Skeletal muscle cell (primary cell): ENCODE results near the gene MYH7.
"Not testable (repeated sequence)": the region's sequence is repeated elsewhere in the genome, so short reads cannot be mapped to it uniquely, and the experiment has no call there.

Experiments used
- DNase-seq: peaks from one replicate; pipeline ENCODE4 v3.0.0-alpha.2; 2010; ENCODE audit warnings: low read depth
- H3K4me3 ChIP-seq: 2 replicates; pipeline ENCODE4 v1.5.1; 2011; ENCODE audit warnings: low read depth, mild to moderate bottlenecking, control low read depth, low read length, moderate library complexity

MYH7 gene

DNA sequence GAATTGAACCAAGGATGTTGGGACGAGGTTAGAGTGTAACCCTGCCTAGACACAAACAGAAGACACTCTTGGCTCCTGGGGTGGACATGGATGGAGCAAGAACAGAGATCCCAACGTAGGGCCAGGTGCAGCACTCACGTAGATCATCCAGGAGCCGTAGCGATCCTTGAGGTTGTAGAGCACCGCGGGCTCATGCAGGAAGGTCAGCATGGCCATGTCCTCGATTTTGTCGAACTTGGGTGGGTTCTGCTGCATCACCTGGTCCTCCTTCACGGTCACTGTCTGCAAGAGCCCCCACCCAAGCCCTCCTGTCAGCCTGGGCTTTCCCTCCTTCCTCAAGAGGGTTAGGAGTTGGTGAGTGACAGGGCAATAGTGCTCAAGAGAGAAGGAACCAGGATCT, 2.5 kb downstream of the MYH7 start:
- no peak overlapping the region for H3K4me3 ChIP-seq
- no peak for DNase-seq

DNA sequence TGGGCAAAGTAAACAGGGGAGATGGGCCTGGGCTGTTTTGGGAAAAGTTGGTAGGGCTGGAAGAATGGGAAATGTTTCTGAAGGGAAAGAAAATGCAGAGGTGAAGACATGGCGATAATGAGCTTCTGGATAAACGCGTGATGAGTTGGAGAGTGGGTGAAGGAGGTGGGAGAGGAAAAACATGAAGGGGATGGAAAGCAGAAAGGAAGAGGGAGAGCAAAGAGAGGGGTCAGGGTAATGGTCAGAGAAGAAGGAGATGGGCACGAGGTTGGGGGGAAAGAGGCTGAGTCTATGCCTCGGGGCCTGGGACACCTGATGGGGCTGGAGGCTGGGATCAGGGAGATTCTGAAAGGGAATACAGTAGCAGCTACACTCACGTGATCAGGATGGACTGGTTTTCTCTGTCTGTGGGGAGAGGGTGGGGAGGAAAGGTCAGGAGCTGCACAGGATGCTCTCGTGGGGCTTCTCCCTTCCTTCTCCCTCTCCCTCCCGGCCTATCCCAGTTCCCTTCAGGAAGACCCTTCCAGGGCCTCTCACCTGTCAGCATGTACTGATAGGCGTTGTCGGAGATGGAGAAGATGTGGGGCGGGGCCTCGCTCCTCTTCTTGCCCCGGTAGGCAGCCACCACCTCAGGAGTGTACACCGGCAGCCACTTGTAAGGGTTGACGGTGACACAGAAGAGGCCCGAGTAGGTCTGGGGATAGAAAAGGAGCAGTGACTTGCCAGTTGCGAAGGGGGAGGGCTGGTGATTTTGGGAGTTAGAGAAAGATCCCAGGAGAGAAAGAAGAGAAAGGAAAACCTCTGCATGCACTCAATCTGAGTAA, 3.1 kb downstream of the MYH7 start:
- no peak for DNase-seq
- no peak overlapping the region for H3K4me3 ChIP-seq

DNA sequence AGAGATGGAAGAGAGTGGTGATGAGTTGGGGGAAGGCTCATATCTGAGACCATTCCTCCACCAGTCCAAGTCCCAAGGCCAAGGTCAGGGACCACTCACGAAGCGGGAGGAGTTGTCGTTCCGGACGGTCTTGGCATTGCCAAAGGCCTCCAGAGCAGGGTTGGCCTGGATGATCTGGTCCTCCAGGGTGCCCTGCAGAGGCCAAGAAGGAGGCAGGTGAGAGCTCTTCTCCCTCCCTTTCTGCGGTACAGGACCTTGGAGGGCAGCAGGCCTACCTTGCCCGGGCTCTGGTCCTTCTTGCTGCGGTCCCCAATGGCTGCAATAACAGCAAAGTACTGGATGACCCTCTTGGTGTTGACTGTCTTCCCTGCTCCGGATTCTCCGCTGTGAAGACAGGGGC, 4.0 kb downstream of the MYH7 start:
- no peak for DNase-seq
- H3K4me3 ChIP-seq = no peak overlapping the region

DNA sequence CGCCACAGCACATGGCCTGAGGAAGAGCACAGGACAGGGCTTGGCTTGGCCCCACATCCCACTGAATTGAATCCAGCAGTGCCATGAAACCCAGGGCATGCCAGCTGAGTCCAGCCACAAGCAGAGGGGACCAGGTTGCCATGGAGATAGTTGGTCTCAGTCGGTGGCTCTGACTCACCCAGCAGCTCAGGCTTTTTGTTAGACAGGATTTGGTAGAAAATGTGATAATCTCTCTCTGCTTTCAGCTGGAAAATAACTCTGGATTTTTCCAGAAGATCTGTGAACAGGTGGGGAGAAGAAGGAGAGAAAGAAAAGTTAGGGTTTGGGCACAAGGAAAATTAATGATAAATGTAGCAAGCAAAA, 4.8 kb downstream of the MYH7 start:
- no peak overlapping the region for H3K4me3 ChIP-seq
- no peak for DNase-seq

DNA sequence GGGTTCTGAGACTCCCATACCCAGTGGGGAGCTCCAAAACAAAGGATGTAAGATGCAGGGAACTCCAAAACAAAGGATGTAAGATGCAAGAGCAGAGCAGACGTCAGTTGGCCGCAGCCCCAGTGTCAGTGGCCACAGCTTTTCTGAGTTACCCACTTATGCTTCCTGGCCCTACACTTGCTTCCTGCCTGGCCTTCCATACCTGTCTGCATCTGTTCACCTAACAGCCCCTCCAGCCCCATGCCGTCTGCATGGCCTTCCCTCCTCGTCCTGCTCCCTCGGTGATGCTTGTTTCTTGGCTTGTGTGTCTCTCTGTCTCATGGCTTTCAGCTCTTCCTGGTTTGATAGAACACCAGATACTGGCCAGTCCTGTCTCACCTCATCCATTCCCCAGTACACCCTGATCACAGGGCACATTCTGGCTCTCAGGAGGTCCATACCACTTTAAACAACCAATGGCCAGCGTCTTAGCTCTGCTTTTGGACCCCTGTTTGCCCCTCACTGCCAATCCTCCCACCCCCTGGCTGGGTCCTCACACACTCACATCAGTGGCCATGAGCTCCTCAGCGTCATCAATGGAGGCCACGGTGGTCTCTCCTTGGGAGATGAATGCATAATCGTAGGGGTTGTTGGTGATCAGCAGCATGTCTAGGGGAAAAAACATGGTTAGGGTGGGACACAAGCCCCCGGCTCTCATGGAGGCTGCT, 5.3 kb downstream of the MYH7 start:
- no peak overlapping the region for H3K4me3 ChIP-seq
- no peak for DNase-seq

DNA sequence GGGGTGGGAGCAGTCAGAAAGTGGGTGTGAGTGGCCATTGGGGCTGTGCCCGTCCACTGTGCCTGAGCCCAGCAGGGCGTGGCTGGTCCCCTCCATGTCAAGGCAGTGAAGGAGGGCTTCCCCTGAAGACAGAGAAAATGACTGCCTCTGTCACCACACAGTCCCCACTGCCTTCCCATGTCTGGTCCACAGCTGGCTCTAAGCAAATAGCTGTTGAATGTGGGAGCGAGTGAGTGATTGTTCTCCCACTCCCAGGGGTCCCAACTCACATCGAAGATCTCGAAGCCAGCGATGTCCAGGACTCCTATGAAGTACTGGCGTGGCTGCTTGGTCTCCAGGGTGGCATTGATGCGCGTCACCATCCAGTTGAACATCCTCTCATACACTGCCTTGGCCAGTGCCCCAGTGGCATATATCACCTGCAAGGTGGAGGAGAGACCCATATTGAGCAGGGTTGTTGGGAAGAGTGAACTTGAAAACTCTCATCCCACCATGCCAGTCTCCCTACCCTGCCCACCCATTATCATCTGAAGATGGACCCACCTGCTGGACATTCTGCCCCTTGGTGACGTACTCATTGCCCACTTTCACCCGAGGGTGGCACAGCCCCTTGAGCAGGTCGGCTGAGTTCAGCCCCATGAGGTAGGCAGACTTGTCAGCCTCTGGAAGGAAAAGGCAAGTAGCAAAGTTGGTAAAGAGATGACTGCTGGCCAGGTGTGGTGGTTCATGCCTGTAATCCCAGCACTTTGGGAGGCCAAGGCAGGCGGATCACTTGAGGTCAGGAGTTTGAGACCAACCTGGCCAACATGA, 6.6 kb downstream of the MYH7 start:
- no peak for DNase-seq

DNA sequence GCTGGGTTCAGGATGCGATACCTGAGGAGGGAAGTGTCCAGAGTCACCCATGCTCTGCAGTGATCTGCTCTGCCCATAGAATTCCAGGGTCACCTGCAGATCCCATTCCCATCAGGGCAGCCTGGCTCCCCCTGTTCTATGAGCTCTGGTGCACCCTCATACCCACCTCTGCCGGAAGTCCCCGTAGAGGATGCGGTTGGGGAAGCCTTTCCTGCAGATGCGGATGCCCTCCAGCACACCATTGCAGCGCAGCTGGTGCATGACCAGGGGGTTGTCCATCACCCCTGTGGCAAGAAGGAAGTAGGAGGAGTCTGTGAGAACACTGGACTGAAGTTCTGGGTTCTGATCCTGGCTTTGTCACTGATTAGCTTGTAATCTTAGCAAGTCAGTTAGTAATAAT, 9.7 kb downstream of the MYH7 start:
- not testable (repeated sequence) for H3K4me3 ChIP-seq, DNase-seq

More for the DNA sequence above, 6.6 kb downstream of the MYH7 start:
- no peak overlapping the region for H3K4me3 ChIP-seq

DNA sequence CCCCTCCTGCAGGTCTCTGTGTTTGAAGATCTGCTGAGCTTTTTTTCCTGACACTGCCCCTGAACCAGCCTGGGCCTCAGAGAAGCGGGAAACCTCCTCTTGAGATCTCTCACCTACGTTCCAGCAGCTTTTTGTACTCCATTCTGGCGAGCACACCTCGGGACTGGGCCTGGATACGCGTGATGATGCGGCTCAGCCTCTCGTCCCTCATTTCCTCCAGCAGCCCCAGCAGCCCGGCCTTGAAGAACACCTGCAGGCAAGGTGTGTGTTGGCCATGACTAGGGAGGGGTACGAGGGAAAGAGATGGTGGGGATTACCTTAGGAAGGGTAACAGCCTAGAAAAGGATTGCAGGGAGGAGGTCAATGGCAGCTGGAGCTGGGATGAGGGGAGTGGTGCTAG, 10.3 kb downstream of the MYH7 start:
- no peak for DNase-seq
- no peak overlapping the region for H3K4me3 ChIP-seq

DNA sequence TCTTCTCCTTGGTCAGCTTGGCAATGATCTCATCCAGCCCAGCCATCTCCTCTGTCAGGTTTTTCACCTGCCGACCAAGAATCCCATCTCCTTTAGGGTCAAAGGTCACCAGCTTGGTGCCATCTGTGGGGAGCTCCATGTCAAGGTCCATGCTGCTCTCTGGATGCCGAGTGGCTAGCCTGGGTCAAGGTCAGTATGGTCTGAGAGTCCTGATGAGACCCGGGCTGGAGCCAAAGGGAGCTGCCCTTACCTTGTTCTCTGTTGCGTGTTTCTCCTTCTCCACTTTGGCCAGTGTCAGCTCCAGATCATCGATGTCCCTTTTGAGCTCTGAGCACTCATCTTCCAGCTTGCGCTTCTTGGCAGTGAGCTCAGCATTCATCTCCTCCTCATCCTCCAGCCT, 11.8 kb downstream of the MYH7 start:
- no peak overlapping the region for H3K4me3 ChIP-seq
- no peak for DNase-seq

DNA sequence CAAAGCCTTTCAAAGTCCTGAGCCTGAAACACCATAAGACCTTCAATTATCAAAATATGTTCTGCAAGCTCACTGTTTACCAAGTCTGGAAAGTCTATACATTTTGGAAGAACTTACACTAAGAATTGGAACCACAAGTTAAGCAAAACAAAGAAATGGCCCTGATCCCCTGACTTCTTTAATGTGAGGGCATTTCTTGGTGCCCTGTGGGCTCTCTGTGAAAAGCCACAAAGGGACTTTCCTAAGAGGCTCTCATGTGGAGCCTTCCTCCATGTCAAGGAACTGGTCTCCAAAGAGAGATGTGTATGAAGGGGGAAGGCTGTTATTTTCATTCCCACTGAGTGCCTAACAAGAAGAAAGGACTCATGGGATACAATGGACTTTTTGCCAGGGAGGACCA, 13.9 kb downstream of the MYH7 start:
- H3K4me3 ChIP-seq = no peak overlapping the region
- DNase-seq = no peak

DNA sequence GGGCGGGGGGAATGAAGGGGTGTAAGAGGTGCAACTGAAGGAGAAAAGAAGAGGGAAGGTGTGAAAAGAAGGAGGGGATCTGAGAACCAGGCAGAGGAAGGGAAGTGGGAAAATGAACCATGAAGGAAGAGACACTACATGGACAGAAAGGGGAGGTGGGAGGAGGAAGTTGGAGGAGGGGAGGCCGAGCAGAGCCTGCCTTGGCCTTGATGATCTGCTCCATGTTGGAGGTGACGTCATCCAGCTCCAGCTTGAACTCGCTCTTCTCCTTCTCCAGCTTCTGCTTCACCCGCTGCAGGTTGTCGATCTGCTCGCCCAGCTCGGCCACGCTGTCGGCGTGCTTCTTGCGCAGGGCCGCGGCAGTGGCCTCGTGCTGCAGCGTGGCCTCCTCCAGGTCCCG, 15.8 kb downstream of the MYH7 start:
- H3K4me3 ChIP-seq, DNase-seq: not testable (repeated sequence)

DNA sequence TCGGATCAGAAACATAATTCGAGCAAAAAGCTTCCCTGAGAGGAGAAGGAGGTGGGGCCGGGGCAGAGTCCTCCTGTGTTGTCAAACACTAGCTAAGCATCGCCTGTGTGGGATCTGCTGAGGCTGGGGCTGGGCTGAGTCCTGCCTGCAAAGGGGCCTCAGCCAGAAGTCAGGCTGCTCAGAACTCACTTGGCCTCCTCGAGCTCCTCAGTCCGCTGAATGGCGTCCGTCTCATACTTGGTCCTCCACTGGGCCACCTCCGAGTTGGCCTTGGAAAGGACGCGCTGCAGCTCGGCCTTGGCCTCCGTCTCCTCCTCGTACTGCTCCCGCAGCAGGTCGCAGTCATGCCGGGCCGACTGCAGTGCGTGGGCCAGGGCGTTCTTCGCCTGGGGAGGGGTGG, 17.4 kb downstream of the MYH7 start:
- DNase-seq = no peak
- no peak overlapping the region for H3K4me3 ChIP-seq

DNA sequence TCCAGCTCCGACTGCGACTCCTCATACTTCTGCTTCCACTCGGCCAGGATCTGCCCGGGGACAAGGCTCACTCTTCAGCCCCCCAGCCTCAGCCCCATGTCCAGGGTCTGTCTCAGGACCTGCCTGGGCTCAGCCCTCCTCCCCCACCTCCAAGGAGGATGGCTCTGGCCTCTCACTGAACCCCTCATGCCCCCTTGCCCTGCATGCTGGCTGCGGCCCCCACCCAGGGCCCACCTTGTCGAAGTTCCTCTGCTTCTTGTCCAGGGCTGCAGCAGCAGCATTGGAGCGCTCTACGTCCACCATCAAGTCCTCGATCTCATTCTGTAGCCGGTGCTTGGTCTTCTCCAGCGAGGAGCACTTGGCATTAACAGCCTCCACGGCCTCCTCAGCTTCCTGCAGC, 18.2 kb downstream of the MYH7 start:
- not testable (repeated sequence) for DNase-seq, H3K4me3 ChIP-seq

DNA sequence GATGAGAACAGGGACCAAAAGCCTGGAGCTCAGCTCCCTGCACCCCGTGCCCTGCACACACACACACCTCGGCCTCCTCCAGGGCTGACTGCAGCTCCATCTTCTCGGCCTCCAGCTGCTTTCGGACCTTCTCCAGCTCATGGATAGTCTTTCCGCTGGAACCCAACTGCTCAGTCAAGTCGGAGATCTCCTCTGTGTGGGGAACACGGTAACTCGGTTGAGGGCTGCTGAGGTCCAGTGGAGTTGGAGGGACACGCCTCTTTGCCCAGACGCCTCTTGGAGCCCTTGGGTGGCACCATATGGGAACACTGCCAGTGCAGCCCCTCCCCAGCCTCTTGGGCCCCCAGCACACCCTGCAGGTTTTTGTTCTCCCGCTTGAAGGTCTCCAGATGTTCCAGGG, 18.7 kb downstream of the MYH7 start:
- H3K4me3 ChIP-seq = no peak overlapping the region
- DNase-seq = no peak

DNA sequence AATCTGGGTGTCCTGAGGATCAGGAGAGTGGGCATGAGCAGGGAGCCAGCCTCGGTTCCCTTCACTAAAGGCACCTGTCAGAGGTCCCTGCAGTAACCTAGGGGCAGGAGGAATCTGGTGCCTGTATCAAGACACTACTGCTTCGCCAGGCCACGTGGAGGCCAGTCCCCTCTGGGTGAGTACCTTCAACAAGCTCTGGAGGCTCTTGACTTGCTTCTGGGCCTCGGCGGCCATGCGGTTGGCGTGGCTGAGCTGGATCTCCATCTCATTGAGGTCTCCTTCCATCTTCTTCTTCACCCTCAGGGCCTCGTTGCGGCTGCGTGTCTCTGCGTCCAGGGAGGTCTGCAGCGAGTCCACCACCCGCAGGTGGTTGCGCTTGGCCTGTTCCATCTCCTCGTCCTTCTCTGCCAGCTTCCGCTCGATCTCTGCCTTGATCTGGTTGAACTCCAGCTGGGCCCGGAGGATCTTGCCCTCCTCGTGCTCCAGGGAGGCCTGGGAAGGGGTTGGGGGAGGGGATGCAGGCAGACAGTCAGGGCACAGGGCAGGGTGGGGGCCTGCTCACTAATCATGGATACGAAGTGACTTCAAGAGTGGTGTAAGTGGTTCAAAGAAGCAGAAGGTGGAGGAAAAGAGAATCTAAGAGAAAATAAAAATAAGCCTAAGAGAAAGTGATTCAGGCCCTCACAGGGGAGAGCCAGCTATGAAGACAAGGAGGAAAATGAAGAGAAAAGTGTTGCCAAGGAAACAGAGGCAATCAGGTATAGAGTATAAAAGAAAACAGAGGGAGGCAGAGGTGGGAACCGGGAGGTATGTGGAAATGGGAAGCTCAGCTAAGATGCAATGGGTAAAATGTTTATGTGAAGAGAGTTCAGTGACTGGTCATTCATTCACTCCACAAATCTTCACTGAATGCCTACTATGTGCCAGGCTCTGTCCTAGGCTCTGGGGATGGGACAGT, 19.4 kb downstream of the MYH7 start:
- no peak overlapping the region for H3K4me3 ChIP-seq

DNA sequence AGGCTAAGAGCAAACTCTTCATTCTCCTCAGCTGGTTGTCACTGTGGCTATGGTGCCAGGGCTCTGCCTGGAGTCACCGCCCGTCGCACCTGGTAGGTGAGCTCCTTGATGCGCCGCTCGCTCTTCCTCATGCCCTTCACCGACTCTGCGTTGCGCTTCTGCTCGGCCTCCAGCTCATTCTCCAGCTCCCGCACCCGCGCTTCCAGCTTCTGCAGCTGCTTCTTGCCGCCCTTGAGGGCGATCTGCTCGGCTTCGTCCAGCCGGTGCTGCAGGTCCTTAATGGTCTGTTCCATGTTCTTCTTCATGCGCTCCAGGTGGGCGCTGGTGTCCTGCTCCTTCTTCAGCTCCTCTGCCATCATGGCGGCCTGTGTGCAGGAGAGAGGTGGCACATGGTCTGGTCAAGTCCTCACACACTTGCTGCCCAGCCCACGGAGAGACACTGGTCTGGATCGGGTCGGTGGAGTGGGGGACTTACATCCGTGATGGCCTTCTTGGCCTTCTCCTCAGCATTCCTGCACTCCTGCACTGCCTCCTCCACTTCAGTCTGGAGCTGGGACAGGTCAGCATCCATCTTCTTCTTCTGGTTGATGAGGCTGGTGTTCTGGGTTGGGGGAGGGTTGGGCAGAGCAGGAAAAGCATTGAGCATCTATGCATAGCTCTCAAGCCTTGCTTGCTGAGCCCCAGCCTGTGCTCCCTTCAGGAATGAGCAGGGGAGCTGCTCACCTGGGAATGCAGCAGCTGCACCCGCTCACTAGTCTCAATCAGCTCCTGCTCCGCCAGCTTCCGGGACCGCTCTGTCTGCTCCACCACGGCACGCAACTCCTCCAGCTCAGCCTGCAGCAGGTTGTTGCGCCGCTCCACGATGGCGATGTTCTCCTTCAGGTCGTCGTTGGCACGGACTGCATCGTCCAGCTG, 20.3 kb downstream of the MYH7 start:
- DNase-seq = no peak
- no peak overlapping the region for H3K4me3 ChIP-seq

More for the DNA sequence above, 19.4 kb downstream of the MYH7 start:
- DNase-seq = no peak

DNA sequence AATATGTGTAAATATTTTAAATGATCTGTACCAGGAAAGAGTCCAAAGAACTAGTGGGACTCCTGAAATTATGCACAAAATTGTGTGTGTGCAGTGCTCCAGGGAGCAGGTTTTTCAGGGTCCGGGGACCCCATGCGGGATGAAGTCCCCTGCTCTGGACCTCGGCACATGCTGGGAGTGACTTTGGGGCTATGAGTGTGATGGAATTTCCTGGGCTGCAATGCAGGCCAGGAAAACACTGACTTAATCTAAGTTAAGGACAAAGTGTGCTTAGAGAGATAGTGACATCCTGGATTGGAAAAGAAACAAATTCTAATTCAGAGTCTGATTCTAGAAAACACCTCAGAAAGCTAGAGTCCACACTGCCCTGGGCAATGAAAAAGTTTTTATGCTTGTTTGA, 21.2 kb downstream of the MYH7 start:
- DNase-seq = no peak
- H3K4me3 ChIP-seq = no peak overlapping the region

DNA sequence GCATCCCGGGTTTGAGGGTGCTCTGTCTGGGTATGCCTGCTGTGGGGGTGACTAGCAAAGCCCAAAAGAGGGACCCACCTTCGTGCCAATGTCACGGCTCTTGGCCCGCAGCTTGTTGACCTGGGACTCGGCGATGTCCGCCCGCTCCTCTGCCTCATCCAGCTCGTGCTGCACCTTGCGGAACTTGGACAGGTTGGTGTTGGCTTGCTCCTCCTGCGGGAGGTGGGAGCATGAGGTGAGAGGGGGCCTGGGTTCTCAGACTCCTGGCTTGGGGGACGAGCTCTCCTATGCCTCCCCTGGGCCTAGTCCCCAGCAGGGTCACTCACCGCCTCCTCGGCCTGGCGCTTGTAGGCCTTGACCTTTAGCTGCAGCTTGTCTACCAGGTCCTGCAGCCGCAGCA, 21.8 kb downstream of the MYH7 start:
- DNase-seq = no peak
- H3K4me3 ChIP-seq = no peak overlapping the region
